HEK293T (cell line): ENCODE measurements around the gene MMP7.
"Not testable (repeated sequence)": the region's sequence is repeated elsewhere in the genome, so short reads cannot be mapped to it uniquely, and the experiment has no call there.

Experiments
- CTCF ChIA-PET: fragments of 350-600 bp; formaldehyde crosslinking; extraction: SDS; loops from one replicate; lab custom pipeline; 2021; ENCODE audit warnings: antibody characterized with exemption, inconsistent platforms; lab: Yijun Ruan, JAX
- POLR2A ChIA-PET: fragments of 350-600 bp; formaldehyde crosslinking; extraction: SDS; loops from one replicate; lab custom pipeline; 2020; ENCODE audit warnings: antibody characterized with exemption, inconsistent platforms; lab: Yijun Ruan, JAX
- DNase-seq: peaks from one replicate; pipeline ENCODE4 v3.0.0; 2012; ENCODE audit warnings: mixed read lengths; ENCODE audit errors: extremely low spot score
- ARNT ChIP-seq: fragments of 450-650 bp; IDR thresholded peaks from 2 replicates; pipeline ENCODE4 v1.6.1; 2017; ENCODE audit warnings: mild to moderate bottlenecking
- BHLHE40 ChIP-seq: fragments of 450-650 bp; IDR thresholded peaks from 2 replicates; pipeline ENCODE4 v1.6.1; 2016; ENCODE audit warnings: mild to moderate bottlenecking, moderate library complexity, borderline replicate concordance
- CTBP1 ChIP-seq: fragments of 450-650 bp; IDR thresholded peaks from 2 replicates; pipeline ENCODE4 v1.6.1; 2016; ENCODE audit warnings: borderline replicate concordance
- ELF4 ChIP-seq: fragments of 450-650 bp; IDR thresholded peaks from 2 replicates; pipeline ENCODE4 v1.6.1; 2017; ENCODE audit warnings: antibody characterized with exemption
- FOXA1 ChIP-seq: fragments of 450-650 bp; IDR thresholded peaks from 2 replicates; pipeline ENCODE4 v1.6.1; 2016; ENCODE audit warnings: mild to moderate bottlenecking
- FOXK2 ChIP-seq: fragments of 450-650 bp; IDR thresholded peaks from 2 replicates; pipeline ENCODE4 v1.6.1; 2016; ENCODE audit warnings: mild to moderate bottlenecking
- FOXM1 ChIP-seq: fragments of 450-650 bp; IDR thresholded peaks from 2 replicates; pipeline ENCODE4 v1.6.1; 2017; ENCODE audit warnings: mild to moderate bottlenecking, borderline replicate concordance
- HDGF ChIP-seq: fragments of 450-650 bp; IDR thresholded peaks from 2 replicates; pipeline ENCODE4 v1.6.1; 2017; ENCODE audit warnings: antibody characterized with exemption, borderline replicate concordance
- L3MBTL2 ChIP-seq: fragments of 450-650 bp; conservative IDR thresholded peaks from 2 replicates; pipeline ENCODE4 v1.6.1; 2016; ENCODE audit warnings: mild to moderate bottlenecking
- LEF1 ChIP-seq: fragments of 450-650 bp; IDR thresholded peaks from 2 replicates; pipeline ENCODE4 v1.6.1; 2017; ENCODE audit warnings: mild to moderate bottlenecking, borderline replicate concordance
- NFRKB ChIP-seq: fragments of 450-650 bp; IDR thresholded peaks from 2 replicates; pipeline ENCODE4 v1.6.1; 2016; ENCODE audit warnings: mild to moderate bottlenecking, moderate library complexity
- PKNOX1 ChIP-seq: fragments of 450-650 bp; IDR thresholded peaks from 2 replicates; pipeline ENCODE4 v1.6.1; 2016
- SP1 ChIP-seq: fragments of 450-650 bp; IDR thresholded peaks from 2 replicates; pipeline ENCODE4 v1.6.1; 2017
- SUZ12 ChIP-seq: fragments of 450-650 bp; IDR thresholded peaks from 2 replicates; pipeline ENCODE4 v1.6.1; 2016; ENCODE audit warnings: mild to moderate bottlenecking
- TARDBP ChIP-seq: fragments of 450-650 bp; IDR thresholded peaks from 2 replicates; pipeline ENCODE4 v1.6.1; 2016
- ZNF384 ChIP-seq: fragments of 450-650 bp; IDR thresholded peaks from 2 replicates; pipeline ENCODE4 v1.6.1; 2016

Gene MMP7

DNA sequence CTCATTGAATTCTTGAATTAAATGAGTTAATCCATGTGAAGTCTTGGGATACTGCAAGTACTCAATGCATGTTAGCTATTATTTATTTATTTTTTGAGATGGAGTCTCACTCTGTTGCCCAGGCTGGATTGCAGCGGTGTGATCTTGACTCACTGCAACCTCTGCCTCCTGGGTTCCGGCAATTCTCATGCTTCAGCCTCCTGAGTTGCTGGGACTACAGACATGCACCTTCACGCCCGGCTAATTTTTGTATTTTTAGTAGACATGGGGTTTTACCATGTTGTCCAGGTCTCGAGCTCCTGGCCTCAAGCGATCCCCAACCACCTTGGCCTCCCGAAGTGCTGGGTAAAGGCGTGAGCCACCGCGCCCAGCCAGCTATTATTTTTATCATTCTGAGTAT lies 9.4 kb downstream of the MMP7 start:
- CTCF ChIA-PET = no interaction called here
- POLR2A ChIA-PET = no interaction called here
- TF ChIP-seq ZNF384 (no peak), FOXA1 (no peak), PKNOX1 (no peak), ELF4 (no peak), BHLHE40 (no peak), CTBP1 (no peak), FOXK2 (no peak), ARNT (no peak), FOXM1 (no peak), LEF1 (no peak)
- DNase-seq = no peak

DNA sequence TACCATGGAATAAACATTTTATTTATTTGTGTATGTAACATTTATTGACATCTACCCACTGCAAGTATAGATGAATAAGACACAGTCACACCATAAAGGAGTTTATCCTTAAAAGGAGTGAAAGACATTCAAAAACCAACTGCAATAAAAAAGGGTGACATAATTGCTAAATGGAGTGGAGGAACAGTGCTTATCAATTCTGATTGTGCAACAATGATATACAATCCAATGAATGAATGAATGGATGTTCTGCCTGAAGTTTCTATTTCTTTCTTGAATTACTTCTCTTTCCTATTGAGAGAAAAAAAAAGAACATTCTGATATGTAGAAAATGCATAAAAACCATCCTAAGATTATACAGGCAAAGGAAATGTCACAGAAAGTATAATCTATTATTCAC lies 10.0 kb downstream of the MMP7 start:
- CTCF ChIA-PET = no interaction called here
- POLR2A ChIA-PET = no interaction called here
- no peak for DNase-seq
- no peak for TF ChIP-seq FOXA1

DNA sequence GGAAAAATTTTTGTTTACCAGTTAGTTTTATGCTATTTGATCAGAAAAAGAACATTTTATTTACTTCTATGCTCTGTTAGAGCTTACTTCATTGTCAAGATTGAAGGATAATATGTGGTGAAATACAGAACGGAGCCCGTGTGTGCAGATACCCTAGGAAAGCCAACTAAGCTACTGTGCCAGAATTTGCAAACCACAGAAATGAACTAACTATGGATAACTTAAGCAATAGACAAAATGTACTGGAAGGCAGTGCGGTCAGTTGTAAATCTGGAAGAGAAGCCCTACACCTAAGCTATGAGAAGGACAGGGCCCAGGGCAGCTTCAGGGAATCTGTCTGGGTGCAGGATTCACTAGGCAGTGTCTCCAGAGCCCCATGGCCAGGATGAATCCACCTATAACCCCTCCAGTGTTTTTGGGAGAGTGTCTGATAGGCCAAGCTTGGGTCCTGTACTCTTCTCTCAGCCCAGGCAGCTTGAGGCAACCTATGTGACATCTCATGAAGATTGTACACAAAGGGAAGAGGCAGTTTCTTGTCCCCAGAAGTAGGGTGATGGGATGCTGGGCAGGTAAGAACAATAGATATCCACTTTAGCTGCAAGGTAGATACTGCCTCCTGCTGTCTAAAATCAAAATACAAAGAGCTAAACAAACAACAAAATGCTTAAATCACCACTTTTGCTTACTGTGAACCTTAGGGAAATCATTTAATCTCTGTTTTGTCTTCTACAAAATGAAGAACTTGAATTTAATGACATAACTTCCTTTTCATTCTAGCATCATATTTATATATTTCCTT lies 12.1 kb downstream of the MMP7 start:
- CTCF ChIA-PET = interaction anchor here (1.4 kb wide), 1 partner anchor 17 kb away, joined by 4 read pairs; no protein-coding TSS in a partner anchor
- POLR2A ChIA-PET = no interaction called here
- no peak for TF ChIP-seq L3MBTL2
- no peak for TF ChIP-seq NFRKB
- no peak for DNase-seq

GRCh38 chr11:102517670-102518069 lies 12.9 kb downstream of the MMP7 start:
- no peak for DNase-seq
- CTCF ChIA-PET = interaction anchor here (1.4 kb wide), 1 partner anchor 17 kb away, joined by 4 read pairs; no protein-coding TSS in a partner anchor
- POLR2A ChIA-PET = no interaction called here
- no peak for TF ChIP-seq FOXM1
- no peak for TF ChIP-seq FOXK2
- no peak for TF ChIP-seq CTBP1
- no peak for TF ChIP-seq SUZ12
- TF ChIP-seq ZNF384 = no peak
- TF ChIP-seq BHLHE40 = no peak
- no peak for TF ChIP-seq ELF4
- no peak for TF ChIP-seq FOXA1
- no peak for TF ChIP-seq SP1

GRCh38 chr11:102516179-102516578 lies 14.4 kb downstream of the MMP7 start:
- TF ChIP-seq LEF1 (no peak), PKNOX1 (no peak), FOXK2 (no peak), NFRKB (no peak)
- POLR2A ChIA-PET = no interaction called here
- no peak for DNase-seq
- CTCF ChIA-PET = interaction anchor here (0.6 to 1.6 kb wide), 2 partner anchors 174 to 221 kb away, joined by 3 to 4 read pairs; no protein-coding TSS in a partner anchor

- ChIA-PET CTCF (no interaction called here), POLR2A (no interaction called here)
- TF ChIP-seq FOXK2 (no peak), HDGF (no peak), L3MBTL2 (no peak), NFRKB (no peak), ELF4 (no peak), SUZ12 (no peak), FOXA1 (no peak), BHLHE40 (no peak), CTBP1 (no peak), PKNOX1 (no peak), SP1 (no peak), ZNF384 (no peak), FOXM1 (no peak), LEF1 (no peak)
- no peak for DNase-seq
Measured at GRCh38 chr11:102513869-102514268, 16.7 kb downstream of the MMP7 start.

- TF ChIP-seq TARDBP = no peak
- TF ChIP-seq ARNT = no peak
- no peak for TF ChIP-seq NFRKB
- TF ChIP-seq FOXM1 = no peak
- no peak for TF ChIP-seq FOXK2
- no peak for TF ChIP-seq SUZ12
- no peak for TF ChIP-seq PKNOX1
- TF ChIP-seq LEF1 = no peak
- no peak for TF ChIP-seq FOXA1
- TF ChIP-seq SP1 = no peak
- ChIA-PET CTCF (interaction anchor here (0.5 kb wide), 1 partner anchor 102 kb away, joined by 4 read pairs; no protein-coding TSS in a partner anchor), POLR2A (no interaction called here)
- DNase-seq = no peak
Measured at GRCh38 chr11:102510439-102511135, 20.0 kb downstream of the MMP7 start.

DNA sequence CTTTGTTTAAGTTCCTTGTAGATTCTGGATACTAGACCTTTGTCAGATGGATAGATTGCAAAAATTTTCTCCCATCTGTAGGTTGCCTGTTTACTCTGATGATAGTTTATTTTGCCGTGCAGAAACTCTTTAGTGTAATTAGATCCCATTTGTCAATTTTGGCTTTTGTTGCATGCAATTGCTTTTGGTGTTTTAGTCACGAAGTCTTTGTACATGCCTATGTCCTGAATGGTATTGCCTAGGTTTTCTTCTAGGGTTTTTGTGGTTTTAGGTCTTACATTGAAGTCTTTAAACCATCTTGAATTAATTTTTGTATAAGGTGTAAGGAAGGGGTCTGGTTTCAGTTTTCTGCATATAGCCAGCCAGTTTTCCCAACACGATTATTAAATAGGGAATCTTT lies 27.7 kb downstream of the MMP7 start:
- POLR2A ChIA-PET, DNase-seq, CTCF ChIA-PET: not testable (repeated sequence)
